SK-N-SH treated with all-trans-retinoic acid at 6 μM for 48 hours (cell line): ENCODE data around the gene ZFYVE28.

Experiments used
- ARNTL ChIP-seq: fragments of 450-650 bp; formaldehyde crosslinking; IDR thresholded peaks from 2 replicates; pipeline ENCODE4 v1.5.0; 2020; ENCODE audit warnings: low read depth, mild to moderate bottlenecking, moderate library complexity, borderline replicate concordance
- BACH2 ChIP-seq: fragments of 250-450 bp; sonication (Bioruptor Pico); IDR thresholded peaks from 2 replicates; pipeline ENCODE4 v1.9.0; 2021; ENCODE audit warnings: mild to moderate bottlenecking, borderline replicate concordance
- PPARA ChIP-seq: fragments of 250-450 bp; sonication (Bioruptor Pico); IDR thresholded peaks from 2 replicates; pipeline ENCODE4 v1.5.0; 2020; ENCODE audit warnings: mild to moderate bottlenecking, borderline replicate concordance
- ZFP30 ChIP-seq: fragments of 450-650 bp; formaldehyde crosslinking; IDR thresholded peaks from 2 replicates; pipeline ENCODE4 v1.5.0; 2022; ENCODE audit warnings: mild to moderate bottlenecking, moderate library complexity
- ZNF70 ChIP-seq: fragments of 450-650 bp; formaldehyde crosslinking; IDR thresholded peaks from 2 replicates; pipeline ENCODE4 v1.5.0; 2020; ENCODE audit warnings: mild to moderate bottlenecking, moderate library complexity
- ZNF8 ChIP-seq: fragments of 450-650 bp; formaldehyde crosslinking; IDR thresholded peaks from 2 replicates; pipeline ENCODE4 v1.5.0; 2020; ENCODE audit warnings: mild to moderate bottlenecking, moderate library complexity
- TF ChIP-seq, protein P1 (sequence below): fragments of 250-450 bp; sonication (Bioruptor Pico); IDR thresholded peaks from 2 replicates; pipeline ENCODE4 v1.8.0; 2020; ENCODE audit warnings: mild to moderate bottlenecking, moderate library complexity, borderline replicate concordance

DNA sequence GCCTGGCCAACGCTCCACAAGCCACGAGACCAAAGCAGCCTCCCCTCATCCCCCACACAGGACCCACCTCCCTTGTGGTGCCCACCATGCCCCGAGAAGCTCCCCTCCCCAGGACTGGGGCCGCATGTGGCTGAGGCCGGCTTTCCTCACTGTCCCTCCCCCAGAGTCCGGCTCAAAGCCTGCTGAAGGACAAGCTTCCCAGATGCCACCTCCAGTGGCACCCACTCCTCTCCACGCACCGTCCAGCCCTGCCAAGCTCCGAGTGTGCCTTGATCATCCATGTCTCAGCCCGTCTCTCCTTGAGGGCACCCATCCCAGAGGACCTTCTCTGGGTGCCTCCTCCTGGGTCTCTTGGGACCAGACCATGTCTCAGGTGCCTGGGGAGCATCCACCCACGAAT lies 97.7 kb downstream of the ZFYVE28 start:
- TF ChIP-seq, protein P1, sequence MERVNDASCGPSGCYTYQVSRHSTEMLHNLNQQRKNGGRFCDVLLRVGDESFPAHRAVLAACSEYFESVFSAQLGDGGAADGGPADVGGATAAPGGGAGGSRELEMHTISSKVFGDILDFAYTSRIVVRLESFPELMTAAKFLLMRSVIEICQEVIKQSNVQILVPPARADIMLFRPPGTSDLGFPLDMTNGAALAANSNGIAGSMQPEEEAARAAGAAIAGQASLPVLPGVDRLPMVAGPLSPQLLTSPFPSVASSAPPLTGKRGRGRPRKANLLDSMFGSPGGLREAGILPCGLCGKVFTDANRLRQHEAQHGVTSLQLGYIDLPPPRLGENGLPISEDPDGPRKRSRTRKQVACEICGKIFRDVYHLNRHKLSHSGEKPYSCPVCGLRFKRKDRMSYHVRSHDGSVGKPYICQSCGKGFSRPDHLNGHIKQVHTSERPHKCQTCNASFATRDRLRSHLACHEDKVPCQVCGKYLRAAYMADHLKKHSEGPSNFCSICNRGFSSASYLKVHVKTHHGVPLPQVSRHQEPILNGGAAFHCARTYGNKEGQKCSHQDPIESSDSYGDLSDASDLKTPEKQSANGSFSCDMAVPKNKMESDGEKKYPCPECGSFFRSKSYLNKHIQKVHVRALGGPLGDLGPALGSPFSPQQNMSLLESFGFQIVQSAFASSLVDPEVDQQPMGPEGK (CRISPR knock-in tag), result no peak
- TF ChIP-seq ZNF70 (CRISPR knock-in tag), result no peak
- no peak for TF ChIP-seq PPARA
- no peak for TF ChIP-seq BACH2
- TF ChIP-seq ARNTL, result no peak
- no peak for TF ChIP-seq ZFP30 (CRISPR knock-in tag)
- TF ChIP-seq ZNF8, result no peak
